CD4-positive, alpha-beta T cell treated with Interleukin-10 for 1 hour (primary cell): Measurements from ENCODE around the gene GTF2H2.
"Not testable (repeated sequence)": the region's sequence is repeated elsewhere in the genome, so short reads cannot be mapped to it uniquely, and the experiment has no call there.

Experiments used
- DNase-seq: peaks from one replicate; pipeline ENCODE4 v3.0.0-alpha.2; 2020

The GTF2H2 gene

GRCh38 chr5:71011194-71011792 lies 56.2 kb downstream of the GTF2H2 start:
- DNase-seq, result no peak

DNA sequence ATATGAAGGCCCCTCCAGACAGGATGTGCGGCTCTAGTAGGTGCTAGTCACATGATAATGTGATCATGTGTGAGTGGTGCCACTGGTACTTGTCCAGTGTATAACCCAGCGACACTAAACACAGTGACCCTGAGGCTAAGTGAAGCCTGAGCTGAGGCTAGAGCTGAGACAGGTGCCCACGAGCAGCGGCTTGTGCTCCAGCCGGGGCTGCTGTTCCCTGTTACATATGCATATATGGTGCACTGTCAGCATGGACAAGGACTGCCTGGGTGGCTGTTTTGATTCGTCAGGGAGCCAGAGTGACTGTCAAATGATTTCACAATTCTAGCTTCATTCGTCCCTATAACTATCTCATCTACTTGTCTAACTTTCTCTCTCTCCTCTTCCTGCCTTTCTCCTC lies 60.5 kb downstream of the GTF2H2 start:
- DNase-seq, result not testable (repeated sequence)
